Eye (tissue), 1 donor: ENCODE results near the gene DDX11.
"Not testable (repeated sequence)": the region's sequence is repeated elsewhere in the genome, so short reads cannot be mapped to it uniquely, and the experiment has no call there.

ENCODE experiments used
- DNase-seq: peaks from one replicate; pipeline ENCODE4 v3.0.0-alpha.2; 2015

The DDX11 gene

DNA sequence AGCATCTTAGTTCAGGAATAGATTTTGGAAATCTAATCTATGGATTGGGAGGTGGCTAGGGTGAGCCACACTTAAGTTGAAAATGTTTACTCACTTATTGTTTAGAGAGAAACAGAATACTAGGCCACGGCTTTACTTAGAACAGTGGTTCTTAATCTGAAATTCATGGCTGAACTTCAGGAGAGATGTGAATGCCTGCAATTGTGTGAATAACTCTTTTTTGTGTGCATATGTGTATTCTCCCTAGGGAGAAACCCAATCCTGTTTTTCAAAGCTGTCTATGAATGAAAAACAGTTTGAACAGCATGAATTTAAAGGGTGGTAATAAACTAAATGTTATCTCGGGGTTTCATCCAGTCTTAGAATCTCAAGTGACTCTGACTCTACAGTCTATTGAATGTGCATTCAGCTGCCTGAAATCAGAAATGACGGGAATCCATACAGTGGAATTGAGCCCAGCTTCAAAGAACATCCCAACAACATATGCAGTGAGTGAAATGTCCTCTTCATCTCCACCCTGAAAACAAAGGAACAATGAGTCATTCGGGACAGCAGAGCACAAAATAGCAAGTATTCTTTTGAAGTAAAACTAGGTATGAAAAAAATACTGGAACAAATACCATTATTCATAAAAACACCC is 53.7 kb downstream of the DDX11 start:
- DNase-seq, result not testable (repeated sequence)

DNA sequence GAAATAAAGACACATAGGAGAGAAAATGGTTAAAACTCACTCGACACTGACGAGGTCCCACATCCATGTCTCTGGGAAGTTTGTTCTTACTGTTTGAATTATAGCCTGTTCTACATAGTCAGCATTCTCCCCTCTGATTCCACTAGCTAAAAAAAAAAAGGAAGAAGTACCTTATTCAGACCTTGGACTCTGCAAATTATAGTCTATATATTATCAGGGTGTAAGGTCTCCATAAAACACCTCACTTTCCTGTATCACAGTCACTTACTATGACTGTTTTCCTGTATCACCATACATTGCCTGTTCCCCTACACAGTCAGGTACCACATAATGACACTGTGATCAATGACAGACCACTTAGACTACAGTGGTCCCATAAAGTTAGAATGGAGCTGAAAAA is 62.9 kb downstream of the DDX11 start:
- not testable (repeated sequence) for DNase-seq

DNA sequence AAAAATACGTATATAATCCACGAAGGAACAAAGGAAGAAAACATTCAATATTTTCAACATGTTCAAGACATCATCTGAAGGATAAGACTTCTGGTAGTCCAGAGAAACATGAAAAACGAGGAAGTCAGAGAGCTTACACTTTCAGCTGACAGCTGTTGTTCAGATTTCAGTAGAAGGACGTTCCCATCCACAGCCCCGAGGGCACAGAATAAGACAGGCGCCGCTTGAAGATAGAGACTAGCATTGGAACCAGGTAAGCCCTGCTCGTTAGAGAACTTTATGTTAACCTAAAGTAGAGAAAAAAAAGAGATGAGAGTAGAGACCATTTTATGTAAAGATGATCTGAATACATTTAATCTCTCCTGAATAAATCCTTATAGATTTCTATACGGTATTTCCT is 71.1 kb downstream of the DDX11 start:
- DNase-seq, result not testable (repeated sequence)

DNA sequence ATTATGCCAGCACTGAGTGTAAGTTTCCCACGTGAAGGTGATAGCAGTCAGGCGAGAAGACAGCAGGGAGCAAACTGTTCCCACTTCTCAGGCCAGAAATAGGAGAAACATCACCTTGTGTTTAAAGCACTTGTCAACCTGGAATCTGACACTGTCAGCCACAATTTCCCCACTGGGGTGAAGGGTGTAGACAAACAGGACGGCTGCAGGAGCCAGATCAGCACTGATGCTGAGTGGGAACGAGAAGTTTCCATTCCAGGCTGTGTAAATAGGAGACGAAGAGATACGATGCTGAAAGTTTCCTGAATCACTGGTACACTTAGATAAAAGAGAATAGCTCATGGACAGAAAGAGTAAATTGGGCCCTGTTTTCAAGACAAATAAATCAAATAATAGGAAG is 71.6 kb downstream of the DDX11 start:
- not testable (repeated sequence) for DNase-seq

DNA sequence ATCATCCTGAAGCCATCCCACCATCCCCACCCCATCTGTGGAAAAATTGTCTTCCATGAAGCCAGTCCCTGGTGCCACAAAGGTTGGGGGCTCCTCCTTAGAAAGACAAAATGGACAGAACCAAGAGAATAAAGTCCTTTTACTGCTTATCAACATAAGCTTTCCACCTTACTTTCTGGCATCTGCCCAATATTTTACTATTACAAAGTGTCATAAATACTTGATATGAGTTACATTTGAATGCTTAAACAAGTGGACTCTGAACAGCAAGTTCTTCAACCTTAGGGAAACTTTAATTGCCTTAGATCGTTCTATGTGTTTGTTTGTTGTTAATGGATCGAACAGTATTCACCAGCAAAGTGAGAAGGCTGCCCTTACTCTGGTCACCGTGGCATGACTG is 73.8 kb downstream of the DDX11 start:
- DNase-seq, result not testable (repeated sequence)

DNA sequence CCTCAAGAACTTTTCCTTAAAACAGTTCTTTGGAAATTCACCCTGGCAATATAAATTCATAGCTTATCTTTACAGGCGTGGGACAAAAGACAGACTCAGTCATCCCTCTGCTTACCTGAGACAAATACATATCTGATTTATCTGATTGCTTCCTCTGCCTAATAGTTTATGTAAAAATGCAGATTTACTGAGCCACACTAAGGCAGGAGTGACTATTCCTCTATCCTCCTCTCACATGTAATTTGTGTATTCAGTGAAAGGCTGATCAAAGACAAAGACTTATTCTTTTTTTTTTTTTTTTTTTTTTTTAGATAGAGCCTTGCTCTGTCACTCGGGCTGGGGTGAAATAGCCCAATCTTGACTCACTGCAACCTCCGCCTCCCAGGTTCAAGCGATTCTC is 77.1 kb downstream of the DDX11 start:
- DNase-seq, result not testable (repeated sequence)
